Activated CD8-positive, alpha-beta T cell treated with anti-CD3 and anti-CD28 coated beads for 36 hours (primary cell): Measurements from ENCODE around the gene VIPR1. TPM values are rescaled to one million over a fixed set of nuclear protein-coding genes. Genes with fewer than 3 reads are reported as not detected.
"Not testable (repeated sequence)": the region's sequence is repeated elsewhere in the genome, so short reads cannot be mapped to it uniquely, and the experiment has no call there.

Source experiments
- ATAC-seq: fragments of 200-7000 bp; cut with Tn5 transposase; one replicate; pipeline ENCODE4 v1.10.0; 2021; ENCODE audit warnings: mild to moderate bottlenecking, moderate library complexity
- CTCF ChIA-PET: fragments of 350-600 bp; sonication (Branson Sonifier 250); formaldehyde crosslinking; loops from one replicate; lab custom pipeline; 2021; ENCODE audit warnings: antibody characterized with exemption; lab: Charles Lee
- POLR2A ChIA-PET: fragments of 350-600 bp; sonication (Branson Sonifier 250); formaldehyde crosslinking; loops from one replicate; lab custom pipeline; 2021; ENCODE audit warnings: antibody characterized with exemption; lab: Charles Lee
- DNase-seq: peaks from one replicate; pipeline ENCODE4 v3.0.0-alpha.2; 2020
- H3K27ac Mint-ChIP-seq: one replicate; pipeline ENCODE4 v1.8.0; 2021; ENCODE audit warnings: mild to moderate bottlenecking, mixed read lengths
- H3K27me3 Mint-ChIP-seq: one replicate; pipeline ENCODE4 v1.8.0; 2021; ENCODE audit warnings: mixed read lengths
- H3K36me3 Mint-ChIP-seq: one replicate; pipeline ENCODE4 v1.8.0; 2021; ENCODE audit warnings: low read depth, mixed read lengths
- H3K4me1 Mint-ChIP-seq: one replicate; pipeline ENCODE4 v1.8.0; 2021; ENCODE audit warnings: low read depth, mixed read lengths
- H3K4me3 Mint-ChIP-seq: one replicate; pipeline ENCODE4 v1.8.0; 2021; ENCODE audit warnings: mild to moderate bottlenecking, moderate library complexity, mixed read lengths
- H3K9me3 Mint-ChIP-seq: one replicate; pipeline ENCODE4 v1.8.0; 2021; ENCODE audit warnings: mixed read lengths
- intact Hi-C: fragments of 100-400 bp; cut with micrococcal nuclease; formaldehyde crosslinking; loops from one replicate; pipeline ENCODE4 v1.10.0; 2022
- total RNA-seq, 2 experiments: library from RNA; stranded (reverse); gene quantifications; one replicate each; pipeline ENCODE4 v1.2.3, GENCODE V29; 2021
- TF ChIP-seq, protein P1 (sequence below): fragments of 200-600 bp; IDR thresholded peaks from one replicate; pipeline ENCODE4 v1.8.0; 2022; ENCODE audit warnings: antibody characterized with exemption, mild to moderate bottlenecking

The VIPR1 gene
- total RNA-seq, 2 experiments from 2014 or later = 8.5 to 9.0 TPM

DNA sequence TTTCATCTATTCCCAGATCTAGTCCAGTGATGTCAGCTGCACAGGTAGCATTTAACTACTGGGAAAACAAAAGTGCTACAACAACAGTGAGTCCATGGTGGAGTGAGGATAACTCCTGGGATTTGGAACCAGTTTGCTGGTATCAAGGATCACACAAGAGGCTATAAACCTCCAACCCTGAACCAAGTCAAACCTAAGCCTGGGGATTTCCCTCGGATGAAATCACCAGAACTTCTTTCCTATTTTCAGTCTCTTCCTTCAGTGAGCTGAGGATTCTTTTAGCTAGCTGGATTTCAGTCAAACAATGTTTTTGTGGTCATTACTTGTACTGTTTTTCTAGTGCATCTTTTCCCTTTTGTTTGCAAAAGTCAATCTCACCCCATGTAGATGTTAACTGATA lies 47.8 kb downstream of the VIPR1 start:
- Mint-ChIP-seq H3K4me3 (no peak overlapping the region), H3K4me1 (peaks cover 3% of the 10 kb centered on the region), H3K27ac (no peak overlapping the region), H3K27me3 (no peaks in the 10 kb centered on the region), H3K9me3 (no peaks in the 10 kb centered on the region), H3K36me3 (peaks cover 21% of the 10 kb centered on the region)
- intact Hi-C loops = no loop called here
- ChIA-PET POLR2A (no interaction called here), CTCF (interaction anchor here (0.9 to 9.9 kb wide), 9 partner anchors 10 to 303 kb away, joined by 3 to 90 read pairs (median 4); partner anchors contain the start of gene VIPR1)
- TF ChIP-seq, protein P1, sequence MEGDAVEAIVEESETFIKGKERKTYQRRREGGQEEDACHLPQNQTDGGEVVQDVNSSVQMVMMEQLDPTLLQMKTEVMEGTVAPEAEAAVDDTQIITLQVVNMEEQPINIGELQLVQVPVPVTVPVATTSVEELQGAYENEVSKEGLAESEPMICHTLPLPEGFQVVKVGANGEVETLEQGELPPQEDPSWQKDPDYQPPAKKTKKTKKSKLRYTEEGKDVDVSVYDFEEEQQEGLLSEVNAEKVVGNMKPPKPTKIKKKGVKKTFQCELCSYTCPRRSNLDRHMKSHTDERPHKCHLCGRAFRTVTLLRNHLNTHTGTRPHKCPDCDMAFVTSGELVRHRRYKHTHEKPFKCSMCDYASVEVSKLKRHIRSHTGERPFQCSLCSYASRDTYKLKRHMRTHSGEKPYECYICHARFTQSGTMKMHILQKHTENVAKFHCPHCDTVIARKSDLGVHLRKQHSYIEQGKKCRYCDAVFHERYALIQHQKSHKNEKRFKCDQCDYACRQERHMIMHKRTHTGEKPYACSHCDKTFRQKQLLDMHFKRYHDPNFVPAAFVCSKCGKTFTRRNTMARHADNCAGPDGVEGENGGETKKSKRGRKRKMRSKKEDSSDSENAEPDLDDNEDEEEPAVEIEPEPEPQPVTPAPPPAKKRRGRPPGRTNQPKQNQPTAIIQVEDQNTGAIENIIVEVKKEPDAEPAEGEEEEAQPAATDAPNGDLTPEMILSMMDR = no peak
- DNase-seq (no peak), ATAC-seq (no peak)

DNA sequence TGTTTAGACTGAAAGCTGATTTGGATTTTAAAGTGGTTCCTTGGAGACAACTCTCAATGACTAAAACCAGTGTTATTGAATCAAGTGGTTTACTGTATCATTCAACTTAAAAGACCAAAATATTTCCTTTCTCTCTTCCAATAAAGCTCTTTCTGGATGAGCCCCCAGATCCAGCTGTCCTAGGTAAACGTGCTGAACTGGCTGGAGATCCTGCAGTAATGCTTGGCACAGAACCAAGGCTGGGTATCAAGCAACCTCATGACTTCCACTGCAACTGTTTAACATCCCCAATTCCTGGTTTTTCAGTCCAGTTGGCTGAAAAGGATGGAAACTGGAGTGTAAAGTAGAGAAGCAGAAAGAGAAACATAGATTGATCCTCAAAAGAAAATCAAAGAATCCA lies 50.4 kb downstream of the VIPR1 start:
- Mint-ChIP-seq H3K4me3 (no peak overlapping the region), H3K4me1 (peaks cover 19% of the 10 kb centered on the region), H3K27ac (no peak overlapping the region), H3K9me3 (no peaks in the 10 kb centered on the region), H3K27me3 (no peaks in the 10 kb centered on the region), H3K36me3 (peaks cover 38% of the 10 kb centered on the region)
- ChIA-PET POLR2A (no interaction called here), CTCF (interaction anchor here (1.0 kb wide), 1 partner anchor 51 kb away, joined by 3 read pairs; no protein-coding TSS in a partner anchor)
- ATAC-seq (no peak), DNase-seq (no peak)
- intact Hi-C loops = no loop called here
- TF ChIP-seq, protein P1 = no peak

DNA sequence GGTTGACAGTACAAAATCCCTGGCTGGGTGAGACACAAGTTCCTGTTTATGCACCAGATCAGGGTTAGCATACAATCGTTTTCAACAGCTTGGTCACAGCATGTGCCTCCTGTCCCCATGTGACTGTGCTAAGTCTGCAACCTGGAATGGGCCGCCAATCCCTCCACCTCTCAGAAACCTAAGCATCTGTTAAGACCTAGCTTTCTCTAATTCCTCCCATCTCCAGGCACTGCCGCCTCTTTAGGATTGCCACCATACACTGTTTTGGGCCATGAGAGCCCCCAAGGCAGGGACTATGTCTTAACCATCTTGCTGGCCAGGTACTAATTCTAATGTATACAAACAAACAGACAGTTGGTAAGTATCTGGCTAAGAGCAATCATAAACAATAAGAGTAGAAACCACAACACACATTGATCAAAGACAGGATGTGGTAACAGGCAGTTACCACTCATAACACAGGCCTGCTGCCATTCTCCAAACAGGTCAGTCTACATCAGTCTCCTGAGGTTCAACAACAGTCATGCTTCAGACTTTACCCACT lies 53.7 kb downstream of the VIPR1 start:
- H3K36me3 Mint-ChIP-seq = peaks cover 50% of the 10 kb centered on the region
- peak overlapping the region; percentile 83 for H3K27ac Mint-ChIP-seq
- intact Hi-C loops = no loop called here
- H3K4me3 Mint-ChIP-seq = no peak overlapping the region
- no peaks in the 10 kb centered on the region for H3K27me3 Mint-ChIP-seq
- ATAC-seq (peak; percentile 98), DNase-seq (peak; percentile 49)
- TF ChIP-seq, protein P1 = no peak
- H3K4me1 Mint-ChIP-seq = peaks cover 19% of the 10 kb centered on the region
- ChIA-PET CTCF (interaction anchor here (1.0 kb wide), 1 partner anchor 9 kb away, joined by 3 read pairs; no protein-coding TSS in a partner anchor), POLR2A (no interaction called here)
- H3K9me3 Mint-ChIP-seq = no peaks in the 10 kb centered on the region

DNA sequence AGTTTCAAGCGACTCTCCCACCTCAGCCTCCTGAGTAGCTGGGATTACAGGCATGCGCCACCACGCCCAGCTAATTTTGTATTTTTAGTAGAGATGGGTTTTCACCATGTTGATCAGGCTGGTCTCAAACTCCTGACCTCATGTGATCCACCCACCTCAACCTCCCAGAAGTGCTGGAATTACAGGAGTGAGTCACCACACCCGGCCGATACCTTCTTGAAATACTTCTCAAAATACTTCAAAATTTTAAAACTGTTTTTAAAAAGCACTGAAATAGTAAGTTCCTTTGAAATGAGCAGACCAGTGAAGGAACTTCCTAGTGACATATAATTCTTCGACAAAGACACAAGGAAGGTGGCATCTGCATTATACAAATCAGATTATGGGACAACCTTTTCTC lies 54.4 kb downstream of the VIPR1 start:
- intact Hi-C loops, POLR2A ChIA-PET, H3K27me3 Mint-ChIP-seq, CTCF ChIA-PET, H3K4me3 Mint-ChIP-seq, DNase-seq, H3K9me3 Mint-ChIP-seq, ATAC-seq: not testable (repeated sequence)
- Mint-ChIP-seq H3K36me3 (peaks cover 52% of the 10 kb centered on the region), H3K27ac (peak overlapping the region; percentile 83), H3K4me1 (peaks cover 22% of the 10 kb centered on the region)

DNA sequence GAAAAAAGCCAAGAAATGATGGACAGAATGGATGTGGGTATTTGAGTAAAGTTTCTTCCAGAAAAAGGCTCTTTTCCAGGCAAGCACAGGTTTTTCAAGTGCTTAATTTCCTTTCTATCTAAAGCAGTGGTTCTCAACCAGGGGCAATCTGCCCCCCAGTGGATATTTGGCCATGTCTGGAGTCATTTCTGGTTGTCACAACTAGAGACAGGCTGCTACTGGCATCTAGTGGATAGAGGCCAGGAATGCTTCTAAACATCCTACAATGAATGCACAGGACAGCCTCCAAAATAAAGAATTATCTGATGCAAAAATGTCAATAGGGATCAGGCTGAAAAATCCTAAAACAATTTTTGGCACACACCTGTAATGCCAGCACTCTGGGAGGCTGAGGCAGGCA lies 55.4 kb downstream of the VIPR1 start:
- no peak for ATAC-seq
- intact Hi-C loops = no loop called here
- CTCF ChIA-PET = interaction anchor here (1.9 kb wide), 1 partner anchor 11 kb away, joined by 7 read pairs; no protein-coding TSS in a partner anchor
- H3K36me3 Mint-ChIP-seq = peaks cover 52% of the 10 kb centered on the region
- H3K4me3 Mint-ChIP-seq = no peak overlapping the region
- POLR2A ChIA-PET = no interaction called here
- H3K4me1 Mint-ChIP-seq = peaks cover 26% of the 10 kb centered on the region
- H3K9me3 Mint-ChIP-seq = no peaks in the 10 kb centered on the region
- TF ChIP-seq, protein P1 = peak; percentile 18
- no peak overlapping the region for H3K27ac Mint-ChIP-seq
- H3K27me3 Mint-ChIP-seq = no peaks in the 10 kb centered on the region
- peak; percentile 27 for DNase-seq
